Activated CD8-positive, alpha-beta memory T cell treated with anti-CD3 and anti-CD28 coated beads for 4 hours (primary cell): Measurements from ENCODE around the gene NUSAP1.
"Not testable (repeated sequence)": the region's sequence is repeated elsewhere in the genome, so short reads cannot be mapped to it uniquely, and the experiment has no call there.

ENCODE experiments used
- DNase-seq, 2 donors: peaks; one replicate each; pipeline ENCODE4 v3.0.0-alpha.2; 2020; ENCODE audit warnings: low read depth in 2 of 2

NUSAP1 gene

DNA sequence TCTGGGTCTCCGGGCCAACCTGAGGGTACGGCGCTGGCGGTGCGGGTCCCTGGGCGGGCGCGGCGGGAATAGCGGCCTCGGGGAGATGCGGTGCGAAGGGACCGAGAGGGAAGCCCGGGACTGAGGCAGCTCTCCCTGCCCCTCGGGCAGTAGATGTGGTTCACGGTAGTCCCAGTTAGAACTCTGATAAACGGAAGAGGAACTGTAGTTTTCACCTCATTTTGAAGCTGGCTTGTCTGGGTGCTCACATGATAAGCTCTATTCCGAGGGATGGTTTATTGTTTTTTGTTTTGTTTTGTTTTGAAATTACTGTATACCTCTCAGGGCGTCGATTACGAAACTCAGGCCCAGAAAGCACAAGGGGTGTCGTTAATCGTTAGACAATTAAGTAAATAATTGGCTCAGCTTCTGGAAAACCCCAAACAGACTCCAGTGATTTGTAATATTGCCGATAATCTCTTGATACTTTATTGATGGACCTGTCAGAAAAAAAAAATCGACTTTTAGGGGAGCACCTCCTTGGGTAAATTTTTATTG lies 413 bp downstream of the NUSAP1 start:
- no peak for DNase-seq

DNA sequence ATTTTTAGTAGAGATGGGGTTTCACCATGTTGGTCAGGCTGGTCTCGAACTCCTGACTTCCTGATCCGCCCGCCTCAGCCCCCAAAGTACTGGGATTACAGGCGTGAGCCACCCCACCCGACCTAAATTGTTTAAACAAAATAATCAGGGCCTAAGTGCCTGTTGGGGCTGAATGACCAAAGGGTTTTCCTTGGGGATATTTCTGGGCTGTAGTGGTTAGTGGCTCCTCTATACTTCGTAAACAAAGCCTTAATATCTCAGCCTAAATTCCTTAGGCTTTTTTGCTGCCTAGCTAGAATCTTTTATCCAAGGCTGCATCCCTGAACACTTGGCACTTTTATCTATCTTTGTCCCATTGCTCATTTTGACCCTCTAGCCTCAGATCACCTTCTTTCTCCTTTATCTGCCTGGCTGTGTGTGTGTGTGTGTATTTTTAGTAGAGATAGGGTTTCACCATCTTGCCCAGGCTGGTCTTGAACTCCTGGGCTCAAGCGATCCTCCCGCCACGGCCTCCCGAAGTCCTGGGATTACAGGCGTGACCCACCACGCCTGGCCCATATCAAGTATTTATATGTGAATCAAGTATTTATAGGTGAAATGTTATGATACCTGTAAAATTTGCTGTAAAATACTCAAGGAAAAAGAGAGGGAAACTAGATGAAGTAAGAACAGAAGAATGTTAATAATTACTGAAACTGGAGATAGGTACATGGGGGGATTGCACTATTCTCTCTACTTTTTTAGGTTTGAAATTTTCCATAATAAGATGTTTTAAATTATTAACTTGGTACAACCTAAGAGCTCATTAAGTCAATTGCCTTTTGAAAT lies 1.8 kb downstream of the NUSAP1 start:
- no peak for DNase-seq

DNA sequence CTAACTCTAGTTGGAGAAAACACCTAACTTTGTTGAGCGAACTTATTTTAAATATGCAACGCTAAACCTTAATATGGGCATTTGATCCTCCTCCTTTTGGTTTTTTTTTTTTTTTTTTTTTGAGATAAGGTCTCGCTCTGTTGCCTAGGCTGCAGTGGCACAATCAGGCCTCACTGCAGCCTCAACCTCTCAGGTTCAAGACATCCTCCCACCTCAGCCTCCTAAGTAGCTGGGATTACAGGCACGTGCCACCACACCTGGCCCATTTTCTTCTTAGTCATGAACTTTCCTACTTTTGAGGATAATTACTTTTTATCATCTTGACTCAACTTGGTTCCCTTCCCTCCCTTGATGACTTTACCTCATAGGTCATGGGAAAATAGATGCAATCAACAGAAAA lies 3.9 kb downstream of the NUSAP1 start:
- no peak for DNase-seq

DNA sequence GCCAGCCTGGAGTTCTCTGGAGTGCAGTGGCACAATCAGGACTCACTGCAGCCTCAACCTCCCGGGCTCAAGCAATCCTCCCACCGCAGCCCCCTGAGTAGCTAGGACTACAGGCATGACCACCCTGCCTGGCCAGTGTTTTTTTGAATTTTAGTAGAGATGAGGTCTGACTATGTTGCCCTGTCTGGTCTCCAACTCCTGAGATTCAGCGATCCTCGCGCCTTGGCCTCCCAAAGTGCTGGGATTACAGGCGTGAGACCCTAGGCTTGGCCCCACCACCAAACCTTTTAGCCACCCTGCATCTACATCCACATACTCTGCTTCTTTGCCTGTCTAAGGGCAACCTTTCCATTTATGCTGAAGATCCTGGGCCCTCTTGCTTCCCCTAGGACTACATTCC lies 4.4 kb downstream of the NUSAP1 start:
- DNase-seq = no peak

DNA sequence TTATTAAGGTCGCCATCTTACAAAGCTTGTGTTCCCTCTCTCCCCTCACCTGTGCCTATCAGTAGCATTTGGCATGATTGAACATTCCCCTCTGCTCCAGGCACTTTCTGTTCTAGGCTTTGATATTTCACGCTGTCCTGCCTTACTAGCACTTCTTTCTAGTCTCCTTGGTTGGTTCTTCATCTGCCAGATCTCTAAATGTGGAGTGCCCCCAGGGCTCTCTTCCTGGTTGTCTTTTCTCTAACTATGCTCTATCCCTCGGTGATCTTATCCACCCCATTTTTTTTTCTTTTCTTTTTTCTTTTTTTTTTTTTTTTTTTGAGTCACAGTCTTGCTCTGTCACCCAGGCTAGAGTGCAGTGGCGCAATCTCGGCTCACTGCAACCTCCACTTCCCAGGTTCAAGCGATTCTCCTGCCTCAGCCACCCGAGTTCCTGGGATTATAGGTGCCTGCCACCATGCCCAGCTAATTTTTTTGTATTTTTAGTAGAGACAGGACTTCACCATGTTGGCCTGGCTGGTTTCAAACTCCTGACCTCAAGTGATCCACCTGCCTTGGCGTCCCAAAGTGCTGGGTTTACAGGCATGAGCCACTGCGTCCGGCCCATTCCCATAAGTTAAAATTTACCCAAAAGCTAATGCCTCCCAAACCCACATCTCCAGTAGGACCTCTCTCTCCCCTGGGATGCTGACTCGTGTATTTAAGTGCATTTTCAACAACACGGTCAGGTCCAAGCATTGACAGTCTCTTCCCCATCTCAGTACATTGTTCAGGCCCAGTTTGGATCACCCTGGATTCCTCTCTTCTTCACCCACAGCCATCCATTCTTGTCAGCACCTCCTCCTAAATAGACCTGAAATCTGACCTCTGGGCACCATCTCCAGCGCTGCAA lies 5.2 kb downstream of the NUSAP1 start:
- no peak for DNase-seq

DNA sequence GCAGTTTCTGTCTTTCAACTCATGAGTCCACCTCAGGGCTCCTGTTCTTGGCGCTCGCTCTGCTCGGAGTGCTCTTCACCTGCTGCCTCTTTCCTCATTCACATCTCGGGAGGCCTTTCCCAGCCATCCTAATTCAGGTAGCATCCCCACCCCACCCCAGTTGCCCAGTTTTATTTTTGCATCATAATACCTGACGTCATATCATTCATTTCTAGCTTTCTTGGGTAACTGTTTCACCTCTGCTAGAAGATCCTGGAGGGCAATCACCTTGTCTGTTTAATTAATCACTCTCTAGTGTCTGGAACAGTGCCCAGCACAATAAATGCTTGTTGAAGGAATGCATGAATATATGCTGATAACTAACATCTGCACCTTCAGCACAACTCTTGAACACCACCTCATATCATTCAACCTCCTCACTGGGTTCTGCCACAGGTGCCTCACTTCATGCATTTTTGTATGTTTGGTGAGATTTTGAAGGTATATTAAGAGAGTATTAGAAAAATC lies 7.6 kb downstream of the NUSAP1 start:
- no peak for DNase-seq

DNA sequence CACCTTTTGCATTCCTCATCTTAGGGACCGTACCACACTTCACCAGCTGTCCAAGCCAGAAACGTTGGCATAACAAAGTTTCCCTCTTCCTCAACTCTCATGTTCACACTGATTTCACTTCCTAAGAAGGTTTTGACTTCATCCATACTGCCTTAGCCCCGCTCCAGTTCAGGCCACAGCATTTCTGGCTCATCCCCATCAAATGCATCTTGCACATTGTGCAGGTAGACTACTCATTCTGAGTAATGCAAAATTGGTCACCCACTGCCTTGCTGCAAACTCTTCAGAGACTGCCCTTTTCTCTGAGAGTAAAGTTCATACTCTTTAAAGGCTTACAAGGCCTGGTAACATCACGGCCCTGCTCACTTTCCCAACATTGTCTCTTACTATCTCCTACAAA lies 8.8 kb downstream of the NUSAP1 start:
- no peak for DNase-seq

DNA sequence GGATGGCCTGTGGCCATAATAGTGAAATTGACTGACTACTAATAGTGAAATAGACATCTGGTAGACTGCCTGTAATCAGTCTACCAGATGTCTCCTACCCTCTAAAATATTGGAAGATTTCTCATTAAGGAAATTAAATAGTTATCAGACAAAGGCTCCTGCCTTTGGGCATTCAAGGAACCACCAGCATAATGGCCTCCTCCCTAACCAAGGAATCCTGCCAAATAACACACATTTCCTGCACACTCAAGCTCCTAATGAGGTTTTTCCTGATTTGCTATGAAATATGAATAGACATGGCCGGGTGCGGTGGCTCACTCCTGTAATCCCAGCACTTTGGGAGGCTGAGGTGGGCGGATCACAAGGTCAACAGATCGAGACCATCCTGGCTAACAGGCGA lies 14.6 kb downstream of the NUSAP1 start:
- no peak for DNase-seq

DNA sequence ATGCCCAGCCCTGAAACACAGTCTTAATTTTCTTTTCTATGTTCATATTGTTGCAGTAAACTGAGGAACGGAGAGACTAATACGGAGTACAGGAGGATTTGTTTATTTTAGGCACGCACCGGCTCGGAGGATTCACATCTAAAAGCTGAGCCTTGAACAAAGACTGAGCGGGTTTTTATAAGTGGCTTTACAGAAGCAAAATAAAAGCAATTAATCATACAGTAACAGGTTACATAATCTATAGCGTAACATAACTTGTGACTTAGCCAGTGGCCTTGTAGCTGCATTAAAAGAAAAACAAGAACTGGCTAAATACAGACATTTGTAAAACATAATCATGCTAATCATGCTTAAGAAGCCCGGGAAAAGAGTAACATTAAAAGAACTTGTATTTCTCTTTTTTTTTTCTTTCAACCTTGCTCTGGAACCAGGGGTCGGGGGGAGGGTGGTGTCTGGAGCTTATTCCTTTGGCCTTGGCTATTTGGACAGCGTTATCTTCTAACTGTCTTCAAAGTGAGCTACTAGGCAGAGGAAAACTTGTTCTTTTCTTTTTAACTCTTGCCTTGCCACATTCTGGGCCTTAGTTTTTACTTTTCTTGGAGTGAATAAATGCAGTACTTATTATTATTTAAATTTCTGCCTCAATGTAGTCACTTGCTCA lies 17.5 kb downstream of the NUSAP1 start:
- DNase-seq = no peak

DNA sequence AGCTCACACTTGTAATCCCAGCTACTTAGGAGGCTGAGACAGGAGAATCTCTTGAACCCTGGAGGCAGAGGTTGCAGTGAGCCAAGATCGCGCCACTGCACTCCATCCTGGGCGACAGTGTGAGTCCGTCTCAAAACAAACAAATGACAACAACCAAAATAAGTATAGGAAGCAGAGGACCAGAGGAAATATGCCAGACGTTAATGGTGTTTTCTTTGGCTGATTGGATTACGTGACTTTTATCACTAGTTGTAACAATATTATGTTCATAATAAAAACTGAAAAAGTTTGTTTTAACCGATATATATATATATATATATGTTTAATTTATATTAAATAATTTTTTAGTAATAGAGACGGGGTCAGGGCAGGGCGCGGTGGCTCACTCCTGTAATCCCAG lies 21.7 kb downstream of the NUSAP1 start:
- DNase-seq = no peak

DNA sequence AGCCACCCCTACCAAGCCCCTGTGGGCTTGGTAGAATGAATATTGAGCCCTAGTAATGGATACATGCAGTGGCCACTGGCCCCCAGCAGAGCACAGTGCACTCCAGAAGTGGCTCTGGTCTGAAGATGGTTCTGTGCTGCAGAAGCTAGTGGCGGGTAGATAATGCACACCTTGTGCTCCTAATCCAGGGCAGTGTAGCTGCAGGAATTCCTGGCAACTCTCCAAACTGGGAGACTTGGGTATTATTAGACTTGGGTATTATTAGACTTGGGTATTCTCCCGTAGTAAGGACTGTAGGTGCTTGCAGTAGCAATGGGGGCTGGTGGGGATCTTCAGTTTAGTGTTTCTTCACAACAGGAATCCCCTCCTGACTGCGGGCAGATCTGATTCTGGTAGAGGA lies 34.7 kb downstream of the NUSAP1 start:
- no peak for DNase-seq

DNA sequence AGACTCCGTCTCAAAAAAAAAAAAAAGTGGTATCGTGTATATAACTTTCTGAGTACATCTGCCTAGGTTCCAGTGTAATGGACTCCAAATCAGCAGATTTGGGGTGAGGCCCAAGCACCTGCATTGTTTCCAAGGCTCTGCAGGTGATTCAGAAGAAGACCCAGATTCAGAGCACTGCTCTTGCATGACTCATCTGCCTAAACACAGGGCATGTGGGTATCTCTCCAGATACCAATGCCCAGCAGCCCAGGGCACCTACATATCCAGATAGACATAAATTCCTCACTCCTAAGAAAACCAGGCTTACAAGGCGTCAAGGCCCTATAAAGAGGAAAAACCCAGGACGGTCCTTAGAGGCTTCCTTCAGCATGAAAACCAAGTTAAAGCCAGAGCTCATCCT lies 45.3 kb downstream of the NUSAP1 start:
- DNase-seq = no peak

DNA sequence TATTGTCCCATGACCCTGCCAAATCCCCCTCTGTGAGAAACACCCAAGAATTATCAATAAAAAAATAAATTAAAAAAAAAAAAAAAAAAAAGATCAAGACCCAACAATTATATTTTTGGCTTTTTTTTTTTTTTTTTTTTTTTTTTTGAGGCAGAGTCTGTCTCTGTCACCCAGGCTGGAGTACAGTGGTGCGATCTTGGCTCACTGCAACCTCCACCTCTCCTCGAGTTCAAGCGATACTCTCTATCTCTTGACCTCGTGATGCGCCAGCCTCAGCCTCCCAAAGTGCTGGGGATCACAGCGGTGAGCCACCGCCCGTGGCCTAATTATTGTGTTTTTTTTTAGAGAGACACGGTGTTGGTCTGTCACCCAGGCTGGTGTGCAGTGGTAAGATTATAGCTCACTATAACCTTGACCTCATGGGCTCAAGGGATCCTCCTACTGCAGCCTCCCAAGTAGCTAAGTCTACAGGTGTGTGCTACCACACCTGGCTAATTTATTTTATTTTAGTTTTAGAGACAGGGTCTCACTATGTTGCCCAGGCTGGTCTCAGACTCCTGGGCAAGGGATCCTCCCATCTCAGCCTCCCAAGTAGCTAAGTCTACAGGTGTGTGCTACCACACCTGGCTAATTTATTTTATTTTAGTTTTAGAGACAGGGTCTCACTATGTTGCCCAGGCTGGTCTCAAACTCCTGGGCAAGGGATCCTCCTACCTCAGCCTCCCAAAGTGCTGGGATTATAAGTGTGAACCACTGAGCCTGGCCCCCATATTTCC lies 51.5 kb downstream of the NUSAP1 start:
- DNase-seq = not testable (repeated sequence)

DNA sequence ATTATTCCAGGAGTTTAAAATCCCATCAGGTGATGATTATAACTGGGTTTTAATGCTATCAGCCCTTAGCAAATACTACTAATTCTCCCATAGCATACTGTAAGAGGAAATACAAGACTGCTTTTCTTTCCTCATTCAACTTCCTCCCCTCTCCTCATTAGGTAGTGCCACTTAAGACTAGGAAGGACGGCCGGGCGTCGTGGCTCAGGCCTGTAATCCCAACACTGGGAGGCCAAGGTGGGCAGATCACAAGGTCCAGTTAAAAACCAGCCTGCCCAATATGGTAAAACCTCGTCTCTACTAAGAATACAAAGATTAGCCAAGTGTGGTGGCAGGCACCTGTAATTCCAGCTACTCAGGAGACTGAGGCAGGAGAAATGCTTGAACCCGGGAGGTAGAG lies 55.0 kb downstream of the NUSAP1 start:
- no peak for DNase-seq

DNA sequence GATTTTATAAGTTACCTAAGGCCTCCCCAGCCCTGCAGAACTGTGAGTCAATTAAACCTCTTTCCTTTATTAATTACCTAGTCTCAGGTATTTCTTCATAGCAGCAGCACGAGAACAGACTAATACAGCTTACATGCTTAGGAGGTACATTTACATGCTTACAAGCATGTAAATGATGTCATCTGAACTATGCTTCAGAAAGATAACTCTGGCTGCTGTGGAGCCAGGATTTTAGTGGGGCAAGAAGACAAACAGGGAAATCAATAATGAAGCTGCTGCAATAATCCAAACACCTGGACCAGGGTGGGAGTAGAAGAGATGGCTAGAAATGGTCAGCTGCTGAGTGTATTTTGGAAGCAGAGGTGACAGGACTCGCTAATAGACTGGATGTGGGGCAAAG lies 60.0 kb downstream of the NUSAP1 start:
- DNase-seq = no peak

DNA sequence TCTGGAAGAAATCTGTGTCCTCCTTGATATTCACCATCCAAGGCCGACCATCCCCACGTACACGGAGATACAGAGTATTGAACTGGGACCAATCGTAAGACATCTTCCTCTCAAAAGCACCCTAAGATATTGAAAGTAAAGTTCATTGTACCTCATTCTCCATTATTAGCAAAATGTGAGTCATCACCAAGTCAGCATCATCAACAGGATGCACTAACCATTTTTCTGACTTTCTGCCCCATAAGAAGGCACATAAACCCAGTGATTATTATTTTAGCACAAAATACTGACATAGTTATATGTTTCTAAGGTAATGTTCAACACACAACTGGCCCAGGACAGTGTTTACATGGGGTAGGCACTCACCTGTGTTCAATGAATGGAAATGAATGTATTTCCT lies 62.2 kb downstream of the NUSAP1 start:
- DNase-seq = no peak

DNA sequence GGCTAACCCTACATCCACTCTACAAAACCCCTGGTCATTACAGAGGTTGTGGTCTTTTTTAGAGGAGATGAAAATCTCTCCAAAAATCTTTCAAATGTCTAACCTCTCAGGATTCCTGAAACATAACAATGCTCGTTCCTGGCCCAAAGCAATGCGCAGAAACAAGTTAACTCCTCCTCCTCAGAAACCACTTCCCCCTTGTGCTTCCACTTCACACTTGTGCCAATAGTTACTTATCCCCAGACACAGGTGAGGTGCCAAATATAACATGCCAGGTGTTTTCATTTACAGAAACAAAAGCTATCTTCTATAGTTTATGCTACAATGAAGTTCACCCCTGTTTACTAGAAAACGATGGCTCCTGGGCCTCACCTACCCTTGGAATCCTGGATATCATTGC lies 63.4 kb downstream of the NUSAP1 start:
- DNase-seq = no peak

DNA sequence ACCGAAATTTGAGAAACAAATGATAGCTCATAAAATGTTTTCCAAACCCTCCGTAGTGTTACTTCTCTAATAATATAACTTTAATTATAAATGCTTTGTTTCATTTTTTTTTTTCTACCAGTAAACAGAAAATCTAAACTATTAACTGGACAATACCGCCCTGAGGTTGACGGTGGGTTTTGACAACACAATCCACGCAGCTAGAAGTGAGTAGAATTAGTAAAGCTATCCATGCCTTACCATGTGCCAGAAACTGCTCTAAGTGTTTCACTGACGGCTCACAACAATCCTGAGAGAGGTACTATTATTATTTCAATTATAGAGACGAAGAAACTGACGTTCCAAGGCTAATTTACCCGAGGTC lies 69.2 kb downstream of the NUSAP1 start:
- DNase-seq = no peak

DNA sequence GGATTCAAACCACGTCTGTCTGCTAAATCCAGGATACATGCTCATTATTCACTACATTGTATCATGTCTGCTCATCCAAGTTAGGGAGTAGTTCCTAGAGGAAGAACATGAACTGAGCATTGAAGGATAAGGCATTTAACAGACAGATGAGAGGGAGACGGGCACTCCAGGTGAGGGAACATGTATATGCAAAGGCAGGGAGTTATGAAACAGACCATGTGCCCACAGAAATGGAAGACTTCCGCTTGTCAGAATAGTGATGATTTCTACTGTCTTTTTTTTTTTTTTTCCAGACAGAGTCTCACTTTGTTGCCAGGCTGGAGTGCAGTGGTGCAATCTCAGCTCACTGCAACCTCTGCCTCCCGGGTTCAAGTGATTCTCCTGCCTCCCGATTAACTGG lies 74.7 kb downstream of the NUSAP1 start:
- no peak for DNase-seq

DNA sequence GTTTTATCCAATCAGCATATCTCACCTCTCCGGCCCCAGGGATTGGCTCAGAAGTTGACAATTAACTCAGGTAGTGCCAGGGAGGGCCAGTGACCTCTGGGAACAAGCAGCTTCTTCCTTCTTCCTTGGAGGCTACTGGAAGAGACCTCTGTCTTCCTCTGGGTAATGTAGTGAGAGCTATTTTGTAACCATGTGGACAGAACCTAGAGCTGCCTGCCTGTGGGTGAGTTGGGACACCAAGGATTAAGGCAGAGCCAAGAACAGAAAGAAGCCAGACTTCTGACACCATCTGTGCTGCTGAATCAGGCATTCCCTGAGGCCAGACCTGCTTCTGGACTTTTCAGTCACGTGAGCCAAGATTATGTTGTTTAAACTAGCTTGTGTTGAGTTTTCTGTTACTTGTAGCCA lies 75.6 kb downstream of the NUSAP1 start:
- DNase-seq = no peak

DNA sequence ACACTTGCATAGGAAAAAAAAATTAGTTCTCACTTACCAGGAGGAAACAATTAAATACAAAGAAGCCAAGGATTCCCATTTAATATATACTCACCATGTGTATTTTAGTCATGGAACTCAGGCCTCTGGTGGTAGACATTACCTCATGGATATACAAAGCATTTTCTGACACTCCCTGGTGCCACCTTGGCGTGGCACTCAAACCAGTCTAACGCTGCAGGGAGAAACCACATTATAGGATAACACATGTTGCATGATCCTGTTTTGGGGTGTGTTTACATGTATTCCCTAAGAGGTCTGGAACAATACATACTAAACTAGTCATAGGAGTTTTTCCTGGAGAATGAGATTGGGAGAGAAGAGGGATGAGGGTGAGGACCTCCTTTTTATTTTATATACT lies 78.3 kb downstream of the NUSAP1 start:
- no peak for DNase-seq
